H9 (cell line): ENCODE measurements around the gene ADGRG1. TPM values are rescaled to one million over a fixed set of nuclear protein-coding genes. Genes with fewer than 3 reads are reported as not detected.

Source experiments
- DNase-seq: peaks from one replicate; pipeline ENCODE4 v3.0.0-alpha.2; 2017
- H2AFZ ChIP-seq: one replicate; pipeline ENCODE4 v1.6.1; 2013; ENCODE audit warnings: mild to moderate bottlenecking, low read length, control low read depth, moderate library complexity
- H2AK5ac ChIP-seq: 2 replicates; pipeline ENCODE4 v1.6.1; 2013; ENCODE audit warnings: low read length, control low read depth, mixed read lengths; ENCODE audit not compliant: insufficient read length
- H2BK120ac ChIP-seq: one replicate; pipeline ENCODE4 v1.6.1; 2013; ENCODE audit warnings: low read depth, mild to moderate bottlenecking, low read length, control low read depth, inconsistent platforms; ENCODE audit not compliant: poor library complexity, severe bottlenecking
- H2BK12ac ChIP-seq: 2 replicates; pipeline ENCODE4 v1.6.1; 2013; ENCODE audit warnings: low read length, control low read depth, mixed read lengths, low read depth; ENCODE audit not compliant: insufficient read length
- H2BK15ac ChIP-seq: 2 replicates; pipeline ENCODE4 v1.6.1; 2013; ENCODE audit warnings: low read depth, low read length, control low read depth
- H2BK20ac ChIP-seq: one replicate; pipeline ENCODE4 v1.6.1; 2013; ENCODE audit warnings: low read depth, mild to moderate bottlenecking, low read length, control low read depth, inconsistent platforms; ENCODE audit not compliant: poor library complexity, severe bottlenecking
- H2BK5ac ChIP-seq: 2 replicates; pipeline ENCODE4 v1.6.1; 2013; ENCODE audit warnings: low read length, control low read depth, mixed read lengths; ENCODE audit not compliant: insufficient read length
- H3K14ac ChIP-seq: 2 replicates; pipeline ENCODE4 v1.6.1; 2013; ENCODE audit warnings: low read length, control low read depth; ENCODE audit not compliant: insufficient read depth
- H3K18ac ChIP-seq: 2 replicates; pipeline ENCODE4 v1.6.1; 2013; ENCODE audit warnings: low read depth, mild to moderate bottlenecking, mixed read lengths, low read length, control low read depth; ENCODE audit not compliant: insufficient read length
- H3K23ac ChIP-seq: 2 replicates; pipeline ENCODE4 v1.6.1; 2013; ENCODE audit warnings: low read length, control low read depth, mixed read lengths, low read depth; ENCODE audit not compliant: insufficient read length
- H3K23me2 ChIP-seq: 2 replicates; pipeline ENCODE4 v1.6.1; 2013; ENCODE audit warnings: low read depth, mild to moderate bottlenecking, mixed read lengths, low read length, control low read depth; ENCODE audit not compliant: insufficient read length, poor library complexity, severe bottlenecking
- H3K27ac ChIP-seq: 2 replicates; pipeline ENCODE4 v1.5.1; 2013; ENCODE audit warnings: low read length, control low read depth, mixed read lengths, low read depth; ENCODE audit not compliant: insufficient read length
- H3K27me3 ChIP-seq: 2 replicates; pipeline ENCODE4 v1.6.1; 2013; ENCODE audit warnings: low read length, control low read depth, inconsistent platforms; ENCODE audit not compliant: insufficient read depth
- H3K4ac ChIP-seq: 2 replicates; pipeline ENCODE4 v1.6.1; 2013; ENCODE audit warnings: low read depth, mild to moderate bottlenecking, control low read depth, inconsistent platforms, low read length, moderate library complexity
- H3K4me1 ChIP-seq: 2 replicates; pipeline ENCODE4 v1.6.1; 2013; ENCODE audit warnings: low read length, control low read depth, inconsistent platforms; ENCODE audit not compliant: insufficient read depth
- H3K4me2 ChIP-seq: 2 replicates; pipeline ENCODE4 v1.6.1; 2013; ENCODE audit warnings: low read length, control low read depth, mixed read lengths; ENCODE audit not compliant: insufficient read length, insufficient read depth
- H3K56ac ChIP-seq: 2 replicates; pipeline ENCODE4 v1.6.1; 2013; ENCODE audit warnings: low read depth, mild to moderate bottlenecking, mixed read lengths, low read length, control low read depth; ENCODE audit not compliant: insufficient read length
- H3K79me1 ChIP-seq: 2 replicates; pipeline ENCODE4 v1.6.1; 2013; ENCODE audit warnings: low read depth, mild to moderate bottlenecking, moderate library complexity, low read length, control low read depth, inconsistent platforms; ENCODE audit not compliant: insufficient read depth, poor library complexity, severe bottlenecking
- H3K79me2 ChIP-seq: 2 replicates; pipeline ENCODE4 v1.6.1; 2013; ENCODE audit warnings: low read length, control low read depth, inconsistent platforms; ENCODE audit not compliant: insufficient read depth
- H3K9ac ChIP-seq: 2 replicates; pipeline ENCODE4 v1.6.1; 2013; ENCODE audit warnings: low read length, control low read depth, mixed read lengths; ENCODE audit not compliant: insufficient read length; ENCODE audit errors: extremely low read depth
- H3K9me3 ChIP-seq: one replicate; pipeline ENCODE4 v1.6.1; 2013; ENCODE audit warnings: low read depth, low read length, inconsistent platforms; ENCODE audit not compliant: control insufficient read depth
- H3T11ph ChIP-seq: one replicate; pipeline ENCODE4 v1.6.1; 2013; ENCODE audit warnings: mild to moderate bottlenecking, low read length, control low read depth, inconsistent platforms
- H4K20me1 ChIP-seq: one replicate; pipeline ENCODE4 v1.6.1; 2013; ENCODE audit not compliant: control insufficient read depth, insufficient read length, insufficient read depth
- H4K5ac ChIP-seq: 2 replicates; pipeline ENCODE4 v1.6.1; 2013; ENCODE audit warnings: low read depth, mild to moderate bottlenecking, mixed read lengths, low read length, control low read depth; ENCODE audit not compliant: insufficient read length
- H4K8ac ChIP-seq: replicated peaks from 2 replicates; pipeline ENCODE4 v1.6.1; 2013; ENCODE audit warnings: low read length, control low read depth, mixed read lengths, low read depth; ENCODE audit not compliant: insufficient read length
- H4K91ac ChIP-seq: 2 replicates; pipeline ENCODE4 v1.6.1; 2013; ENCODE audit warnings: low read depth, mild to moderate bottlenecking, moderate library complexity, mixed read lengths, low read length, control low read depth; ENCODE audit not compliant: insufficient read length
- H3K27ac Mint-ChIP-seq, 3 experiments: 2 replicates in 2 of 3; 3 replicates in 1 of 3; pipeline ENCODE4 v1.8.0; 2020 to 2021; ENCODE audit warnings: mixed read lengths in 3 of 3, mild to moderate bottlenecking in 1 of 3, moderate library complexity in 1 of 3
- H3K27me3 Mint-ChIP-seq: 2 replicates; pipeline ENCODE4 v1.8.0; 2021; ENCODE audit warnings: low read depth, mild to moderate bottlenecking, moderate library complexity, mixed read lengths
- H3K36me3 Mint-ChIP-seq, 3 experiments: 2 replicates in 2 of 3; 3 replicates in 1 of 3; pipeline ENCODE4 v1.8.0; 2020 to 2021; ENCODE audit warnings: low read depth in 3 of 3, mixed read lengths in 3 of 3; ENCODE audit not compliant: insufficient read depth in 1 of 3
- H3K4me1 Mint-ChIP-seq, 2 experiments: 2 replicates each; pipeline ENCODE4 v1.8.0; 2020; ENCODE audit warnings: mixed read lengths in 2 of 2
- H3K4me3 Mint-ChIP-seq, 2 experiments: 2 replicates in 1 of 2; 3 replicates in 1 of 2; pipeline ENCODE4 v1.8.0; 2020 to 2021; ENCODE audit warnings: mild to moderate bottlenecking in 2 of 2, mixed read lengths in 2 of 2, moderate library complexity in 1 of 2
- H3K9me3 Mint-ChIP-seq, 2 experiments: 2 replicates in 1 of 2; 3 replicates in 1 of 2; pipeline ENCODE4 v1.8.0; 2020; ENCODE audit warnings: mild to moderate bottlenecking in 2 of 2, mixed read lengths in 2 of 2, moderate library complexity in 1 of 2
- WGBS: extraction: QIAGEN DNeasy Blood & Tissue Kit; methylation state at CpG from one replicate; pipeline ENCODE4 v1.1.7; 2013; ENCODE audit warnings: missing lambda C conversion rate, low lambda C conversion rate, mixed read lengths; ENCODE audit not compliant: insufficient read length; ENCODE audit errors: extremely low coverage; 5-methylcytosine and 5-hydroxymethylcytosine counted together
- total RNA-seq: library from RNA; stranded (reverse); gene quantifications from 2 replicates; pipeline ENCODE4 v1.2.1, GENCODE V29; 2021
- TF ChIP-seq, protein P1 (sequence below): fragments of 200-600 bp; sonication (generic); conservative IDR thresholded peaks from 3 replicates; pipeline ENCODE4 v1.8.0; 2021; ENCODE audit warnings: antibody characterized with exemption, mild to moderate bottlenecking

The ADGRG1 gene
- total RNA-seq, 1 experiment from 2014 or later: 1.1 TPM

DNA sequence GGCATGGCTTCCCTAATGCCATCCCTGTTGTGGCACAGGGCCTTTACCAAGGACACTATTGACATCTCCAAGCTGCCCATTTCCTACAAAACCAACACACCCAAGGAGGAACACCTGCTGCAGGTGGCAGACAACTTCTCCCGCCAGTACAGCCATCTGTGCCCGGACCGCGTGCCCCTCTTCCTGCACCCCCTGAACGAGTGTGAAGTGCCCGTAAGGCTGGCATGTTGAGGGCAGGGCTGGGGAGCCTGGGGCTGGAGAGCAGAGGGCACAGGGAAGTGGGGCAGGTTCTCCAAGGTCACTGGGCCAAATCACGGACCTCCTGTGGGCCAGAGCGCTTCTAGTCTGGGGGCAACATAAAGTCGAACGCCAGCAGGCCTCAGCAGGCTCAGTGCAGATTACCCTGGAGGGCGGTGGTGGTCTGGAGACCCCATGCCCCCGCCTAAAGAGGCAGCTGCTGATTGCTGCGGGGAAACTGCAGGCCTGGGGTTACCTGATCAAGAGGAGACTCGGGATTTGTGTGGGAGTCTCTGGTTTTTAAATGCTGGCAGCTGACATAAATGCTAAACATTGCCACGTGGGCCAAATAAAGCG, 70.5 kb downstream of the ADGRG1 start:
- Histone ChIP-seq H3K79me2 (no peaks in the 10 kb centered on the region), H3K9me3 (no peaks in the 10 kb centered on the region), H2BK5ac (no peak overlapping the region), H3K79me1 (no peaks in the 10 kb centered on the region), H3K23me2 (no peaks in the 10 kb centered on the region), H3K4me2 (no peak overlapping the region), H2BK12ac (no peak overlapping the region), H3K9ac (no peak overlapping the region), H2AFZ (no peak overlapping the region), H4K5ac (no peak overlapping the region), H2AK5ac (no peak overlapping the region), H3K4ac (no peak overlapping the region), H3K27me3 (no peaks in the 10 kb centered on the region), H3K18ac (no peak overlapping the region), H2BK15ac (no peak overlapping the region), H3K4me1 (no peaks in the 10 kb centered on the region), H2BK20ac (no peak overlapping the region), H3T11ph (no peak overlapping the region), H3K23ac (no peak overlapping the region), H4K20me1 (no peaks in the 10 kb centered on the region), H3K56ac (no peak overlapping the region), H3K27ac (no peak overlapping the region), H4K91ac (no peak overlapping the region), H2BK120ac (no peak overlapping the region), H3K14ac (no peak overlapping the region; the same call in 1 of the 2 replicates), H4K8ac (no peak overlapping the region)
- WGBS: no CpG with 5 or more reads among the region's 16 CpGs
- no peak overlapping the region for H3K4me3 Mint-ChIP-seq
- H3K27ac Mint-ChIP-seq: no peak overlapping the region; a peak in 1 of 7 replicates
- no peak for DNase-seq
- H3K27me3 Mint-ChIP-seq: peaks cover 3% of the 10 kb centered on the region
- TF ChIP-seq, protein P1, sequence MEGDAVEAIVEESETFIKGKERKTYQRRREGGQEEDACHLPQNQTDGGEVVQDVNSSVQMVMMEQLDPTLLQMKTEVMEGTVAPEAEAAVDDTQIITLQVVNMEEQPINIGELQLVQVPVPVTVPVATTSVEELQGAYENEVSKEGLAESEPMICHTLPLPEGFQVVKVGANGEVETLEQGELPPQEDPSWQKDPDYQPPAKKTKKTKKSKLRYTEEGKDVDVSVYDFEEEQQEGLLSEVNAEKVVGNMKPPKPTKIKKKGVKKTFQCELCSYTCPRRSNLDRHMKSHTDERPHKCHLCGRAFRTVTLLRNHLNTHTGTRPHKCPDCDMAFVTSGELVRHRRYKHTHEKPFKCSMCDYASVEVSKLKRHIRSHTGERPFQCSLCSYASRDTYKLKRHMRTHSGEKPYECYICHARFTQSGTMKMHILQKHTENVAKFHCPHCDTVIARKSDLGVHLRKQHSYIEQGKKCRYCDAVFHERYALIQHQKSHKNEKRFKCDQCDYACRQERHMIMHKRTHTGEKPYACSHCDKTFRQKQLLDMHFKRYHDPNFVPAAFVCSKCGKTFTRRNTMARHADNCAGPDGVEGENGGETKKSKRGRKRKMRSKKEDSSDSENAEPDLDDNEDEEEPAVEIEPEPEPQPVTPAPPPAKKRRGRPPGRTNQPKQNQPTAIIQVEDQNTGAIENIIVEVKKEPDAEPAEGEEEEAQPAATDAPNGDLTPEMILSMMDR: no peak
- no peaks in the 10 kb centered on the region for H3K9me3 Mint-ChIP-seq
- H3K36me3 Mint-ChIP-seq: no peaks in the 10 kb centered on the region
- H3K4me1 Mint-ChIP-seq: peaks cover 3 to 12% of the 10 kb centered on the region in 2 experiments
